Nephron progenitor cell (in vitro differentiated cells): ENCODE results near the gene ZSWIM5.

ENCODE experiments used
- DNase-seq: peaks from one replicate; pipeline ENCODE4 v3.0.0; 2021
- H3K27ac Mint-ChIP-seq: 2 replicates; pipeline ENCODE4 v1.8.0; 2021; ENCODE audit warnings: mild to moderate bottlenecking, moderate library complexity, mixed read lengths
- H3K27me3 Mint-ChIP-seq: 2 replicates; pipeline ENCODE4 v1.8.0; 2021; ENCODE audit warnings: mild to moderate bottlenecking, low read depth, mixed read lengths; ENCODE audit not compliant: poor library complexity
- H3K36me3 Mint-ChIP-seq: 2 replicates; pipeline ENCODE4 v1.8.0; 2021; ENCODE audit warnings: low read depth, mixed read lengths
- H3K4me1 Mint-ChIP-seq: 2 replicates; pipeline ENCODE4 v1.8.0; 2021; ENCODE audit warnings: mixed read lengths
- H3K4me3 Mint-ChIP-seq: 2 replicates; pipeline ENCODE4 v1.8.0; 2021; ENCODE audit warnings: mild to moderate bottlenecking, moderate library complexity, mixed read lengths
- H3K9me3 Mint-ChIP-seq: 2 replicates; pipeline ENCODE4 v1.8.0; 2021; ENCODE audit warnings: mild to moderate bottlenecking, moderate library complexity, mixed read lengths
- CTCF ChIP-seq: fragments of 200-600 bp; sonication (generic); IDR thresholded peaks from 2 replicates; pipeline ENCODE4 v1.5.0; 2021; ENCODE audit warnings: antibody characterized with exemption

Gene ZSWIM5

GRCh38 chr1:45155957-45156356 is 50.4 kb downstream of the ZSWIM5 start:
- no peak overlapping the region for H3K27ac Mint-ChIP-seq
- no peak for DNase-seq
- H3K4me3 Mint-ChIP-seq = no peak overlapping the region
- no peaks in the 10 kb centered on the region for H3K4me1 Mint-ChIP-seq
- peaks cover 21% of the 10 kb centered on the region for H3K9me3 Mint-ChIP-seq
- no peak for TF ChIP-seq CTCF
- peaks cover 8% of the 10 kb centered on the region for H3K27me3 Mint-ChIP-seq
- H3K36me3 Mint-ChIP-seq = no peaks in the 10 kb centered on the region

- Mint-ChIP-seq H3K36me3 (no peaks in the 10 kb centered on the region), H3K4me1 (no peaks in the 10 kb centered on the region), H3K27ac (no peak overlapping the region), H3K4me3 (no peak overlapping the region), H3K9me3 (peaks cover 21% of the 10 kb centered on the region), H3K27me3 (peaks cover 8% of the 10 kb centered on the region)
- DNase-seq = no peak
- TF ChIP-seq CTCF = no peak
These were observed 51.0 kb downstream of the ZSWIM5 start for GRCh38 chr1:45155423-45155822.

GRCh38 chr1:45152126-45152525 is 54.3 kb downstream of the ZSWIM5 start:
- Mint-ChIP-seq H3K36me3 (no peaks in the 10 kb centered on the region), H3K4me1 (no peaks in the 10 kb centered on the region), H3K27ac (no peak overlapping the region), H3K4me3 (no peak overlapping the region), H3K27me3 (peaks cover 5% of the 10 kb centered on the region), H3K9me3 (peaks cover 21% of the 10 kb centered on the region)
- no peak for TF ChIP-seq CTCF
- DNase-seq = no peak

GRCh38 chr1:45148209-45148825 is 58.1 kb downstream of the ZSWIM5 start:
- Mint-ChIP-seq H3K9me3 (no peaks in the 10 kb centered on the region), H3K36me3 (no peaks in the 10 kb centered on the region), H3K4me3 (no peak overlapping the region), H3K4me1 (no peaks in the 10 kb centered on the region), H3K27me3 (peaks cover 3% of the 10 kb centered on the region), H3K27ac (no peak overlapping the region)
- no peak for TF ChIP-seq CTCF
- DNase-seq = no peak

- no peaks in the 10 kb centered on the region for H3K9me3 Mint-ChIP-seq
- DNase-seq = no peak
- TF ChIP-seq CTCF = no peak
- H3K27me3 Mint-ChIP-seq = peaks cover 3% of the 10 kb centered on the region
- H3K4me3 Mint-ChIP-seq = no peak overlapping the region
- no peaks in the 10 kb centered on the region for H3K4me1 Mint-ChIP-seq
- no peaks in the 10 kb centered on the region for H3K36me3 Mint-ChIP-seq
- no peak overlapping the region for H3K27ac Mint-ChIP-seq
These were observed 59.6 kb downstream of the ZSWIM5 start for GRCh38 chr1:45146833-45147232.

- Mint-ChIP-seq H3K9me3 (no peaks in the 10 kb centered on the region), H3K4me3 (no peak overlapping the region), H3K4me1 (no peaks in the 10 kb centered on the region), H3K27me3 (no peaks in the 10 kb centered on the region), H3K36me3 (no peaks in the 10 kb centered on the region), H3K27ac (no peak overlapping the region)
- TF ChIP-seq CTCF = no peak
- DNase-seq = no peak
These were observed 65.0 kb downstream of the ZSWIM5 start for GRCh38 chr1:45141247-45142003.
